ENCODE measurements around the gene PCGF5.

PCGF5 gene

GRCh38 chr10:91196268-91197048, 24.0 kb upstream of the PCGF5 start:
- no peak for DNase-seq
- no peaks in the 10 kb centered on the region for H3K36me3 ChIP-seq
- H3K9me3 ChIP-seq, result no peaks in the 10 kb centered on the region
- no peaks in the 10 kb centered on the region for H3K27me3 ChIP-seq
- no peak overlapping the region for H3K4me3 ChIP-seq (ENCODE audit: low read depth, low read length)
- TF ChIP-seq, protein P1, sequence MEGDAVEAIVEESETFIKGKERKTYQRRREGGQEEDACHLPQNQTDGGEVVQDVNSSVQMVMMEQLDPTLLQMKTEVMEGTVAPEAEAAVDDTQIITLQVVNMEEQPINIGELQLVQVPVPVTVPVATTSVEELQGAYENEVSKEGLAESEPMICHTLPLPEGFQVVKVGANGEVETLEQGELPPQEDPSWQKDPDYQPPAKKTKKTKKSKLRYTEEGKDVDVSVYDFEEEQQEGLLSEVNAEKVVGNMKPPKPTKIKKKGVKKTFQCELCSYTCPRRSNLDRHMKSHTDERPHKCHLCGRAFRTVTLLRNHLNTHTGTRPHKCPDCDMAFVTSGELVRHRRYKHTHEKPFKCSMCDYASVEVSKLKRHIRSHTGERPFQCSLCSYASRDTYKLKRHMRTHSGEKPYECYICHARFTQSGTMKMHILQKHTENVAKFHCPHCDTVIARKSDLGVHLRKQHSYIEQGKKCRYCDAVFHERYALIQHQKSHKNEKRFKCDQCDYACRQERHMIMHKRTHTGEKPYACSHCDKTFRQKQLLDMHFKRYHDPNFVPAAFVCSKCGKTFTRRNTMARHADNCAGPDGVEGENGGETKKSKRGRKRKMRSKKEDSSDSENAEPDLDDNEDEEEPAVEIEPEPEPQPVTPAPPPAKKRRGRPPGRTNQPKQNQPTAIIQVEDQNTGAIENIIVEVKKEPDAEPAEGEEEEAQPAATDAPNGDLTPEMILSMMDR (IDR thresholded peaks at IDR 0.05; ENCODE audit: low read depth, low read length), result no peak
- H3K4me1 ChIP-seq, result no peaks in the 10 kb centered on the region

GRCh38 chr10:91197127-91197526, 23.3 kb upstream of the PCGF5 start:
- DNase-seq, result no peak
- TF ChIP-seq, protein P1 (IDR thresholded peaks at IDR 0.05; ENCODE audit: low read depth, low read length), result no peak
- no peaks in the 10 kb centered on the region for H3K4me1 ChIP-seq

DNA sequence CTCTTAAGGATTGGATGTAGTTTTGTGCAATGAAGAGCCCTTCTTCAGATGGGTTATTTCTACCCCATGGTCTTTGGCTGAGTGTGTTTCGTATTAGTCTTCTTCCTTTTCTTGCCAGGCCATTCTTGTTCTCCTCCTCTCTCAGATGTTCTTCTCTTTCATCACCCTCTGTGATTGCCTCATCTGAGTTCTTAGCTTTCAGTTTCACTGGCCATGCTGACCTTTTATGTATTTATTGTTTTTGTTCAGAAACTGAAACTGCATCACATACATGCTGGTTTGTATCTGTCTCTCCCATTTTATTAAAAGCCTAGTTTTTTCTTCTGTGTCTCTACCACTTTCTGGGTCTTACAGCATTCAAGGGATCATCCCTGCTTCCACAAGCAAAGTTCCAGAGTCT, 21.7 kb upstream of the PCGF5 start:
- Histone ChIP-seq H3K4me1 (peaks cover 5% of the 10 kb centered on the region; the same call in 1 of the 2 replicates), H3K27me3 (no peaks in the 10 kb centered on the region), H3K9me3 (no peaks in the 10 kb centered on the region), H3K4me3 (ENCODE audit: low read depth, low read length) (no peak overlapping the region), H3K36me3 (no peaks in the 10 kb centered on the region)
- TF ChIP-seq, protein P1 (IDR thresholded peaks at IDR 0.05; ENCODE audit: low read depth, low read length), result no peak
- DNase-seq, result no peak

More at GRCh38 chr10:91197127-91197526, 23.3 kb upstream of the PCGF5 start:
- H3K36me3 ChIP-seq, result no peaks in the 10 kb centered on the region
- H3K4me3 ChIP-seq (ENCODE audit: low read depth, low read length), result no peak overlapping the region
- no peaks in the 10 kb centered on the region for H3K27me3 ChIP-seq
- H3K9me3 ChIP-seq, result no peaks in the 10 kb centered on the region

- H3K9me3 ChIP-seq, result no peaks in the 10 kb centered on the region
- TF ChIP-seq, protein P1 (IDR thresholded peaks at IDR 0.05; ENCODE audit: low read depth, low read length), result no peak
- H3K36me3 ChIP-seq, result no peaks in the 10 kb centered on the region
- no peaks in the 10 kb centered on the region for H3K27me3 ChIP-seq
- peaks cover 5% of the 10 kb centered on the region; the same call in 1 of the 2 replicates for H3K4me1 ChIP-seq
- no peak overlapping the region for H3K4me3 ChIP-seq (ENCODE audit: low read depth, low read length)
- no peak for DNase-seq
Measured at GRCh38 chr10:91200314-91201212, 19.9 kb upstream of the PCGF5 start.

- no peak overlapping the region for H3K4me3 ChIP-seq (ENCODE audit: low read depth, low read length)
- TF ChIP-seq, protein P1 (IDR thresholded peaks at IDR 0.05; ENCODE audit: low read depth, low read length), result no peak
- H3K27me3 ChIP-seq, result no peaks in the 10 kb centered on the region
- H3K36me3 ChIP-seq, result no peaks in the 10 kb centered on the region
- no peaks in the 10 kb centered on the region for H3K9me3 ChIP-seq
- H3K4me1 ChIP-seq, result peaks cover 5% of the 10 kb centered on the region; the same call in 1 of the 2 replicates
- DNase-seq, result no peak
Measured at GRCh38 chr10:91201213-91201996, 19.1 kb upstream of the PCGF5 start.
